NCI-H1436 (cell line): ENCODE results near the gene GASK1A.

Experiments used
- DNase-seq: peaks from one replicate; lab custom pipeline; 2025; lab: John Stamatoyannopoulos, UW

GASK1A gene

GRCh38 chr3:43087249-43087776 lies 108.2 kb downstream of the GASK1A start:
- DNase-seq = no peak

- no peak for DNase-seq
These were observed 110.0 kb downstream of the GASK1A start for GRCh38 chr3:43089081-43089480.

DNA sequence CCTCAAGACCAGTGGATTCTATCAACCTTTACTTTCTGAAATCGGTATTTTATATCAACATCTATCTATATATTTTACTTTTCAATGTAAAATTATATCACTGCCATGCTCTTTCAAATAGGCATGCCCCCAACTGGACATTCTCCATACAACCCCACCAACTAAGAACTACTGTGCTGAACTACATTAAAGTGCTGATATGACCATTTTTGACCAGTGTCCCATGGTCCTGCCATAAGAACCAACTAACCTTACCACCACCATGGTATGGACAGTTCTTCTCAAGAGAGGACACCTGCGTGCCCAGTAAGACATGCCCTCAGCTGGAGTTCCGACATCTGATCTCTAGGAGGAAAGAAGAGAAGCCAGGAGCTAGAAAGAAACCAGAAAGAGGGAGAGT lies 111.1 kb downstream of the GASK1A start:
- DNase-seq = no peak

- DNase-seq = no peak
These were observed 112.4 kb downstream of the GASK1A start for GRCh38 chr3:43091481-43091880.

DNA sequence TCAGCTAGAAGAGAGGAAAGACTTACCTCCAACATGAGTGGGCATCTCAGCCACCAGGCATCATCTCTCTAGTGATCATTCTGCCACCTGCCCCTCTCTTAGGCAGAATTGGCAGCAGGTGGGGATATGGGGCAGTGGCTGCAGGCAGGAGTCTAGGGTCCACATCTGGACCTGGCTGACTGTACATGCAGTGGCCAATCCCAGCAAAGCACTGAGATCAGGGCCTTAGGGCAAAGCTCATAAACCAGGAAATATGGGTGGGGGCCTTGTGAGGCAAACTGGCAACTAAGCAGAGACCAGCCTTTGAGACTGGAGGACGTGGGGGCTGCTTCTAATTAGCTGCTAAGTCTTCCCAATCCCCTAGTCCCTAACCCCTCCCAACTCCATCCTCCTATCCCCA lies 113.9 kb downstream of the GASK1A start:
- no peak for DNase-seq

DNA sequence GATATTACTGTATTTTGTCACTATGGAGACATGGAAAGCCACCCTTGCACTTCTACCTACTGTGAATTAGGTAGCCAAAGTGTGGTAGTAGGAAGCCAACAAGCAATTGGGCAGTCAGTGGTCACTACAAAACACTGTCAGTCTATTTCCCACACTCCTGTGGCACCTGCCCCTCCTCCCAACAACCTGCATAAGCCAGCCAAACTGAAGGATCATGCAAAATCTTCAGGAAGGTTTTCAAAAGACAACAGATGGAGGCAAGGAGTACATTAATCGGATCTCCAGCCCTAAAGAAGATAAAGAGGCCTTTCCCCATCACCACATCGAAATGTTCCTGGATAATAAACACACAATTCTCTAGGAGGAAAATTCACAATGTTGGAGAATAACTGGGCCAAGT lies 114.9 kb downstream of the GASK1A start:
- no peak for DNase-seq

GRCh38 chr3:43094381-43094780 lies 115.3 kb downstream of the GASK1A start:
- no peak for DNase-seq

GRCh38 chr3:43094851-43095250 lies 115.7 kb downstream of the GASK1A start:
- no peak for DNase-seq

GRCh38 chr3:43095370-43095769 lies 116.3 kb downstream of the GASK1A start:
- no peak for DNase-seq

GRCh38 chr3:43096761-43097160 lies 117.7 kb downstream of the GASK1A start:
- no peak for DNase-seq

DNA sequence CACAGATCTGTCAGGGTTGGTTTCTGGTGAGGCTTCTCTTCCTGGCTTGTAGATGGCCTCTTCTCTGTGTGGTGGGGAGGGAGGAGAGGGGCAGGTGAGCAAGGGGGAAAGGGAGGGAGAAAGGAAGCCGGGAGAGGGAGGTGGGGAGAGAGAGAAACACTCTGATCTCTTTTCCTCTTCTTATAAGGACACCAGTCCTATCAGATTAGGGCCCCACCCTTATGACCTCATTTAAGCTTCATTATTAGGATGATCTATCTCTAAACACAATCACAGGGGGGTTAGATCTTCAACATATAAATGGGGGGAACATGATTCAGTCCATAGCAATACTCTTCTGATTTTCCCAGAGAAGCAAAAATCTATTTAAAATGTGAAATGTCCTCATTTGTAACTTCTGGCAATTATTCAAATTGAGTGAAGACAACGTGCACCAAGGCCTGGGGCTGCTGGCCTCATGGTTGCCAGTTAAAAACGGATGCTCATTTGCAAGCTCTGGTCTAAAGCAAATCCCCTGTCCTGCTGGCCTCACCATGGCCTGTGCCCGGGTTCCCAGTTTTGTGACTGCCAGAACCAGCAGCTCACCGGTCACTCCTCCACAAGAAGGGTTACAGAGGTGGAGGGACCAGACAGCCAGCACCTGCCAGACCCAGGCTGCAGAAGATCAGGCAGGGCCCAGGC lies 118.4 kb downstream of the GASK1A start:
- DNase-seq = no peak

DNA sequence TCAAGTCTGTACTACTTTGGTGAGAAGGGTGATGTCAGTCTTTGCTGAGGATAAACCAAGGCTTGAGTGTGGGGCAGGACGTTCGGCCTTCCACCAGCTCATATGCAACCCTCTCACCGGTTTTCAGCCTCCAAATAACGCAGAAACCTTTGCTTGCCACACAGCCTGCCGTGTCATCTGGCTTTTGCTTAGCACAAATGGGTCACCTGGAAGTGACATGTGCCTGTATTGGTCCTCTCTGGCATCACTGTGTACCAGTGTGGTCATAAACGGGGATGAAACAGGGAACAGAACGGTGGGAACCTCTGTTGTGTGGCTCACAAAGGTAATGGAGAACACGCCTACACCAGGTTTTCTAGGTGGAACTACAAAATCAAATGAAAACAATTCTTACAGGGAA lies 119.7 kb downstream of the GASK1A start:
- DNase-seq = no peak

- no peak for DNase-seq
These were observed 123.8 kb downstream of the GASK1A start for GRCh38 chr3:43102773-43103480.

- DNase-seq = no peak
These were observed 124.9 kb downstream of the GASK1A start for GRCh38 chr3:43104039-43104438.

DNA sequence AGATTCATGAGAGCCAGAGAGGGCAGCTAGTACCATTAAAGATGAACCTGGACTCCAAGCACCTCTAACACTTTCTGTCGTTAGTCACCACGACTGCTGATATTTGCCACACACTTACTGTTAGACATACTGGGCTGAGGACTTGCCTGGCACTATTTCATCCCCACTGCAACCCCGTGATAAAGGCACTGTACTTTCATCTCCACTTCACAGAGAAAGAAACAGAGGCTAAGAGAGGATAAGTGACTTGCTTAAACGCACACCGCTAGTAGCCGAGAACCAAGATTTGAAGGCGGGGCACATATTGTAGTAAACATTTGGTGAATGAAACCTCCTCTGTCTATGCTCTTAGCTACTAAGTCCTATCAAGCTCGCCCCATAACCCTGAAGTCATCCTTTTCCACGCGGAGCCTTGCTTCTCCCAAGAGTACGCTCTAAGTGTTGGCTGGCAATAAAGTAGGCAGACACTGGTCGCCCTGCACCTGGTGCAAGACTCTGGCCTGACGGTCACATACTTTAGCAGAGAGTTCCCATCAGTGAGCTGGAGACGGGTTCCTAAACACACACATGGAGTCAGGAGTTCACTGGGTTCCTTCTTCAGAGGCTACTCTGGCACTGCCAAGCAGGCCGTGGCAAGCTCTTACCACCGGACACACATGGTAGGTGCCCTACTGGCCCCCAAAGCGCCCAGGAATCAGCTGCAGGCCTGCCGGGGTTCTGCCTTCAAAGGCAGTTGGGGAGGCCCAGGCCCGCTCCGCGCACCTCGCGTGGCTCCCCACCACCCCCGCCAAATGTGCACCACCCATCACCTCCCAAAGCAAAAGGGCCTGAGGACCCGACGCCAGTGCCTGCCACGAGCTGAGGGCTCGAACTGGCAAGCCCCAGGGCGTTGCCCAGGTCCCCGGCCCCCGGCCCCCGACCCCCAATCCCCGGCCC lies 125.8 kb downstream of the GASK1A start:
- no peak for DNase-seq

DNA sequence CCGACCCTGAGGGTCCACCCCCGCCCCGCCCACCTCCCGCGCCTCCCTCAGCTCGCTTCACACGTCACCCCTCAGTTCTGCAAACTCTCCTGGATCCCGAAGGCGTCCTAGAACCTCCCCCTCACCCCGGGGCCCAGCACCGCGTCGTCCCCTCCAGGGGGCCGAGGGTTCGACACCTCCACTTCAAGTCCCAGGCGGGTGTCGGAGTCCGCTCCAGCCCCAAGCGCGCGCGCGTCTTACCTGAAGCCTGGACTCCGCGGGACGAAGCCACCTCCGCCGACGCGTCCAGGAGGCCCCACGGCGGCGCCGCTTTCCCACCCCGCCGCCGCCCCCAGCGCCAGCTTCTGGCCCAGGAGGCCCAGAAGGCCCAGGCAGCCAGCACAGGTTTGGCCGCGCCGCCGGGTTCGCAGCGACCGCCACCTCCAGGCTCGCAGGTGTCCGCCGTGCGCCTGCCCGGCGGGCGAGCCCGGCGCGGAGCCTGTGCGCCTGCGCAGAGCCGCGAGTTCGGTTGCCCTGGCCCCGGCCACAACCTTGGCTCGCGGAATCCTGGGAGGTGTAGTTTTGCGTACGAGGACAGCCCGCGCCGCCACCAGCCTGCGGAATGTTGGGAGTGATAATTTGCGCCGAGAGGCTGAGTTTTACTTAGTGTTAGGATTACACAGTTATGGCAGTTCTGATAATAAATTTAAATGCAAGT lies 126.6 kb downstream of the GASK1A start, which contains the start of gene POMGNT2:
POMGNT2 (minus strand) TSS at position 484 of the 697 bp plus-strand sequence. CDS start 24,648 bp downstream, outside the sequence.
- DNase-seq = peak; percentile 50

DNA sequence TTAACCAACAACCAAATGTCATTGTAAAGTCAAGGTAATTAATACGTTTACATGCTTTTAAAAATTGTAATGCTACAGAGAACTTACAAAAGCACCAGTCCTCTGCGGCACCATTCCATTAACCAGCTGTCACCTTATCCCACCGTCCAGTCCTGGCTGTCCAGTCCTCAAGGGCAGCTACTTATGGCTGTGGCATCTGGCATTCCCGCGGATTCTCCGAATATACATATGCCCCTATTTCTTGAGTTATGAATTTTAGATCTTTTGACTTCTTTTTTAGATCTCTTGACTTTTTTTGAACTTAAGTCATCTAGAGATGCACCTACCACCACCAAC lies 127.2 kb downstream of the GASK1A start:
- no peak for DNase-seq
